Stimulated activated CD4-positive, alpha-beta T cell treated with anti-CD3 and anti-CD28 coated beads, Interleukin-1b, Interleukin-23, amount 100 ng/mL, for 1 hour (primary cell): Measurements from ENCODE around the gene CERS6.

ENCODE experiments used
- DNase-seq, 2 donors: peaks; one replicate each; pipeline ENCODE4 v3.0.0-alpha.2; 2020; ENCODE audit warnings: low read depth in 2 of 2

CERS6 gene

DNA sequence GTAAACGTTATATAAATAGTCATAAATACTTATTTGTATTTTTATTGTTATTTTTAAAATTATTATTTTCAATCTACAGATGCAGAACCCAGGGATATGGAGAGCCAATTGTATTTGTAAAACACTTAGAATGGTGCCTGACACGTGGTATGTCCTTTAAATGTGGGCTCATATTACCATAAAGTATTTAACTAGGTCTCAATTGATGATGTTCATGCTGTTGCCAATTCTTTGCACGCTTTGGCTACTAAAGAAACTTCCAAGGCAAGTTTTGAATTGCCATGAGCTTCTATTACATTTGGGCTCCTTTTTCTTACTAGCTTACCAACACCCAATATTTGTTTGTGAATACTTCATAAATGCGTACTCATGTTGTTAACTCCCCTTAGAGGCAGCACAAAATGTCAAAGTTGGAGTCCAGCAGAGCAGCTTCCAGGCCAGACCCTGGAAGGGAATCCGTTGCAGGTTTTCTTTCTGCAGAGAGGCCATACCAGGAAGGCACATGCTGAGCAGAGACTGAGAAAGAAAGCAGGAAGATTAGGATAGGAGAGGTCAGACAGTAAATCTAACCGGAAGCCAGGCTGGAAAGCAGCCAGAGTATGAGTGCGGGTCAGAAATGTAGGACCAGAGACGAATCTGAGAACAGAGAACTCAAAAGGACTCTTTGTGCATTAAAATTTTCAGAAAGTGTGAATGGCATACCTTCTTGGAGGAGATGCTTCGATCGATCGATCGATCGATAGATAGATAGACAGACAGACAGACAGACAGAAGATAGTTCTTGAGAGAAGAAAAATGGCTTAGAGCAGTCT is 342.2 kb downstream of the CERS6 start:
- DNase-seq = no peak

DNA sequence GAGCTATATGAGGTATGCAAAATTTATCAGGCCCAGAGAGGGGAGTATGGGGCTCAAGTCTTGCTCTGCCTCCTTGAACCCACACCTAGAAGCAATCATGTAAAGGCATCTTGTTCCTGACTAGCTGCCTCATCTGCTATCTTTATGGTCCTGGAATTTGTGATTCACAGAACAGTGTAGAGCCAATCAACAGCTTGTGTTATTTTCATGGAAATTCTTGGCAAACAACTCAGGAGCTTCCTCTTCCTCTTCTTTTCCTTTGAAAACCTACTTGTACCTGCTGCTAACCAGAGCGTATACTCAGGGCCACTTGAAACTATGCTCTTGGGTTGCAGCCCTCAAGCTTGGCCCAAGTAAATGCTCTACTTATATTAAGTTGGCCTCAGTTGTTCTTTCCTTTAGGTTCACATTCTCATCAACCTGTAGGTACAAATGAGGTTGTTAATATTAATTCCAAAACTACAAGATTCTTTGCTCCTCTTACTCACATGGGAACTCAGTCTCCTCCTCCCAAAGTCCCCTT is 342.9 kb downstream of the CERS6 start:
- no peak for DNase-seq

DNA sequence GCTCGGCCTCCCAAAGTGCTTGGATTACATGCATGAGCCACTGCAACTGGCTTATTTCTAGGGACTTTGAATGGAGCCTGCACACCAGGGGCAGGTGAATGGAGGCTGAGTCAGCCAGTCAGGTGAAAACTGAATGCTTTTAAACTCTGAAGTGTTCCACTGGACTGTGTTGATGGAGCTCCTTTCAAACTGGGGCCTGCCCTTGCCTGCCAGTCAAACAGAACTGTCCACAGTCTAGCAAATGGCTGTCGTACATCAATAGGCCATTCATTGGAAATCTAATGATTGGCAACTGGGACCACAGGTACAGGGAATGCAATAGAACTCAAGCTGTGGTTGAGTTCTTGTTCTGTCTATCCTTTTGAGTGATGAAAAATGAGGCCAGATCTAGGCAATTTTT is 345.4 kb downstream of the CERS6 start:
- no peak for DNase-seq

DNA sequence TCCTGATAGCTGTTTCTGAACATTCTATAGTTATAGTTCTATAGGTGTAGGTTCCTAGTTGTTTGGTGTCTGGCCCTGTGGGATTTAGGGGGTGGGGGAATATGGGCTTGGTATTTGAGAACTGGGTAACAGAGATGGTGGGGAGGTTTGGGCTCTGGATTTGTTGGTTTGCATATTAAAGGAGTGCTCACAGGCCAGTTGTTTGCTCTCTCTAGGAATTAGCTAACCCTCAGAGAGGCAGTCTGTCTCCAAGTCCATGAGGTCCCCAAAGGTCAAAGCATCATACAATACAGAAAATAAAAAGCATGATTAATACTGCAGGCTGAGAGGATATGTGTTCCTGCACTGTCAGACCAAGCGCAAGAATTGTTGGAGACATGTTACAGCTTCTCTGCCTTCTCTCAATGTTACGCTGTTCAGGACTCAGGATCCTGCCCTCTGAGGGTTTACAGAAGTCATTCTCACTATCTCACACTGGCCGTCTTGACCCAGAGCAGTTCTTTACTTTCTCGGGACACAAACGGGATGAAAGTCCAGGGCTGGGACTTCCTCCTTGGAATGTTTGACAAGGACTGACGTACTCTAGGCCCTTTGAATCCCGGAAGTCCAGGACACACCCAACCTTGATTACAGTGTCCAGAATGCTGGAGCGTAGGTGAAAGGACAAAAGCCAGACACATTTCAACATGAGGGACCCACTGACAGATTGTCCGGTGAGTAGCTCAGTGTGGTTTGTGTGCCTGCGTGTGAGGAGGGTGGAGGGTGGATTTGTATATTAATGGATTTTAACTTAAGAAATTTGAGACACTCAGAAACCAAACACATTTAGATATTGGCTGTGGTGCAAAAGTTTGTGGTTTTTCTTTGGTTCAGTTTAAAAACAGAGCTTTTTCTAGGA is 346.1 kb downstream of the CERS6 start, which contains the start of gene NOSTRIN:
TSS of gene NOSTRIN (plus strand) at position 677 of the 898 bp plus-strand sequence. CDS start at position 687, 10 bp downstream.
- no peak for DNase-seq

DNA sequence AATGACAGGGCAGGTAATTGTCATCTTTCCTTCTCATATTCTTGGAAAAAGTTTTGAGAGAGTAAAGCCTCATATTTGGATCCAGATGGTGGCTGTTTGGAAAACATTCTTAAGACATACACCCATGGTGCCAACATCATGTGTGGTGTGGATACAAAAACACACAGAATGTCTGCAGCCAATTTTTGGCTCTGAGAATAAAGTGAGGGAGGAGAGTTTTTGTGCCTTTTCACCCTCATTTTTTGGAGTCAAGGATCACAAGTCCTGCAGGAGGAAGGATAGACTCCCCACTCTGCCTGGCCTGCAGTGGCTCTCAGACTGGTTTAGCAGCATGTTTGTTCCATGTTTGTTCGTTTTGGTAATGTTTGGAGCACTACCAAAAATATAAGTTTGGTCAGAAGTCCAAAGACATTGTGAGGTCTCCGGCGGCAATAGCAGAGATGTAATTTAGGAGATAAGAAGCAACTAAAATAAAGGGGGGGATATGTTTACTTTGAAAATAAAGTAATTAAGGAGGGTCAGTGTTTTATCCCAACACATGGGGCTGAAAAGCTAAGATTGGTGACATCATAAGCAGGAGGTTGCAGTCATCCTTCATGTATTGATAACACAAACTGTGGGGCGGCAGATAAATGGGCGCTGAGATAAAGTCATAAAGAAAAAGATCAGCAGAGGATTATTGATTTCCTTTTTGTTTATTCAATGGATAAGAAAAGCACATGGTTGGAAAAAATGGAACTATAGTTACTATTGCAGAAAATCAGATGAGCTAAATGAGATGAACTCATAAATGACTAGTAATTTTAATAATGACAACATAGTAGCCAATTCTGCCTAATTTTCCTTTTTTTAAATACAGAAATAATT is 347.0 kb downstream of the CERS6 start:
- DNase-seq = no peak

DNA sequence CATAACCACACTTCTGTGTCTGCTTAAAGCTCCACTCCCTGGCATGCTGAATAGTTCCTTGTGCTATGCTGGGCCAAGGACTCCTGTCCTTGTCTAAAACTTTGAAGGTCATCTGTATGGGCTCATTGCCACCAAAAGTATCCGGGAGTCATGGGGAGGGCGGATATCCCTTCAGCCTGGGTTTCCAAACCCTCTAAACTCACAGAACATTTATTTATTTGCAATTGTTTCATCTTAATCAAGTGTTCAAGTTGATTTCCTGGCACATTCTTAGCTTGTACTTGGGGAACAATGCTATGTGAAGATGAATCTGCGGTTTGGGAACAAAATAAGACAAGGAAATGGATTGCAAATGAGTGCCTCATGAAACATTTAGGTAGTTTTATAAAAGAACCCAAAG is 348.1 kb downstream of the CERS6 start:
- no peak for DNase-seq

DNA sequence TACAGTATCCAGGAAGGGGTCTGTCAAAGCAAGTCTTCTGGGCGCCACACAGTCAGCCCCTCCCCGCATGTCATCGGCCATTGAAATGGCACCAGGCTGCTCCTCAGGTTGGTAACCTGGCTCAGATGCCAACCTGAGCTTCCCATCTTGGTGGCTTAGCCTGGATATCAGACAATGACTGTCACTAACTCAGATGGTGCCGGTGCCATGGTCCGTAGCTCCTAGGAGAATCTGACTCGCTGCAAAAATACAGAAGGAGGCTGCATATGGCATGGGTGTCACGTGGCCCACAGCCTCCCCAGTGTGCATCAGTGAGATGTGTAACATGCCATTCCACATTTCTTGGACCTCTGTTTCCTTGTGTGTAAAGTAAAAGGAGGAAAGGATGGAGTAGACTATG is 349.5 kb downstream of the CERS6 start:
- no peak for DNase-seq

DNA sequence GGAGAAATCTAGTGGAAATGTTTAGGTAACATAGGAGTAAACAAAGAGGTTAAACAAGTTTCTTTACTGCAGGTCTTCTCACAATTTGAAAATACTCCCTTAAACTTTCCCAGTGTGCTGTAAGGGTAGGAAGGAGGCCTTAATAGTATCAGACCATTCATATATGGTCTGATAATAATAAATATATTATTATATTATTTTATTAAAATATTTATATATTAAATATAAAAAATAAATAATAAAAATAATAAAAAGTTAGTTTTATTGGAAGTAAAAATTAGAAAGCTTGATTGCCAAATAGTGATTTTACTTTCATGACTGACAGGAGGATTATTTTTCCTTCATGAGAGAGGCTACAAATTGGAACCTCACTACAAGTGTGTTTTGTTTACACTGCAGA is 353.5 kb downstream of the CERS6 start:
- DNase-seq = no peak

DNA sequence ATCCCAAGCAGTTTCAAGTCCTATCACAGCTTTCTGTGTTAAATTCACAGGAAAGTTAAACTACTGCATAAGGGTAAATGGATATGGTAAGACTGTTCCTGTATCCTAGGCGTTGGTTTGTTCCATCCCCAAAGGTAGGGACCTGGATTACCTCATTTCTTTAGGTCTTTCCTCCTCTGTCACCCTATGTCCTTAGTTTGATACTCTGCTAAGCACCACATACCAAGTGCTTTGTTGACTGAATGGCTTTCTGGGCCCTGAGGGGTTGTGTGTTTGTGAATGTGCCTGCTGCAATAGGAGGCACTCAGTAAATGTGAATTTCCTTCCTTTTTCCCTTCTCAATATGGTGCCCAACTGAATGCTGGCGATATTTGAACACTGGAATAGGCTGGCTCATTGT is 354.2 kb downstream of the CERS6 start:
- no peak for DNase-seq

DNA sequence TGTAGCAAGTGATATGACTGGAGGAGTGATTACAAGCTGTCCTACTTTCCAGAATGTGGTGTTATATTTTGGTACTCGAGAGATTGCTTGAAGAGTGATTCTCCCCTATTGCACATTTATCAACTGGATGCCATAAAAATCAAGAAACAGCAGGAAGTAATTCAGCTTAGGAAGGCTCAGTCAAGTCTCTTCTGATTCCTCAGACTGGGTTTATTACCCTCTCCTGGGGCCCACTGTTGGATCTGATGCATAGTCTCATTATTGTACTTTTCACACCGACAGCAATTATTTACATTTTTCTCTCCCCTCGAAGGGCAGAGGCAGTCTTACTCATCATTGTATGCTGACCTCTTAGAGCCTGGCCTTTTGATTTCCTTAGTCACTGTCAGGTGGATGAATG is 355.6 kb downstream of the CERS6 start:
- DNase-seq = no peak

DNA sequence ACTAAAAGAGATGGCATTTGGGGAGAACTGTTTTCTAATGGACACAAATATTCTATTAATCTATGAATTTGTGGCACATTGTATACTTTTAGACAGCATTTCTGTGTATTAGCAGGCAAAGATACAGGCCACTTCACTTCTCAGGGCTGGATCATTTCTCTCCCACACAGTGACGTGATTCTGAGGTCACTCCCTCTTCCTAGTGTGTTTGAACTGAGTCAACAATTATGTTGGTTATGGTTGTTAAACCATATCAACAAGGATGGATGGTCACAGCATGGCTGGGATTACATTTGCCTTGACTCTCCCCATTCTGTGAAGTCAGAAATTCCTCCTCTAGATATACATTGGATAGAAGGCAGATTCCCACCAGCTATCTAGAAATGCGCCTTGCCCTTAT is 358.0 kb downstream of the CERS6 start:
- DNase-seq = no peak

DNA sequence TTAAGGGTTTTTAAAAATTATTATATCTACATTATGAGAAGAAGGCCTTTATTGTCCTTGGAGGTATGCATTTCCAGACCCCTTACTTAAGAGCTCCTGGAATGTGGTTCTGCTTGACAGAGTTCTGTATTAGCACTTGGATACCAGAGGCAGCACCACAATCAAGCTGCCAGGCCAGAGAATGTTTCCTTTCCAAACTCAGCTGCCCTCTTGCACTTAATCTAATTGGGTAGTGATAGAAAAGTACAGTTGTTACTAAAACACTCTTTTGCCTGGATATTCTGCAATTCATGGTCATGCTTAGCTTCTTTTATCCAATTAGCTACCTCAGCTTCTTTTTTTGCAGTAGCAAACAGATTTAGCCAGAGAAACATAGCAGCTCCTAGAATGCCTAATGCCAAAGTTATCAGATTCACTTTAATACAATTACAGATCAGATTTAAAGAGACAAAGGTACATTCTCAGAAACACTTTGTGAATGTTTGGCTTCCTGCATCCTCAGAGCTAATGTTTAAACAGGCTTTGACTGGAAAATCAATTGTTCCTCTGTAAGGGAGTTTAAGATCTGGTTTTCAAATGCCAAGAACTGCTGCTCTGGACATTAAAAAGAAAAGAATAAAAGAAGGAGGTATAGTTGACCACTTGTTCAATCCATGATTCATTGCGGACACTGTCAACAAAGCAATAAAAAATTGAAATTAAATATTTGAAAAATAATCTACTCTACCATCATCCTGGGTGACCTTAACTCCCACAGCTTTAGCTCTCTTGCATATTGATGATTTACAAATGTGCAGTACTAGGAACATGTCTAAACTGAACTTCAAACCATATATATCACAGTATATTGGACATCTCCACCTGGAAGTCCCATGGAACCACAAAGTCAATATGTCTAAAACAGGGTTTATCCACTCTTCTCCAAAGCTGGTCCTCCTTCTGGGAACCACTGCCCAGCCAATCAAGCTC is 359.2 kb downstream of the CERS6 start:
- no peak for DNase-seq

DNA sequence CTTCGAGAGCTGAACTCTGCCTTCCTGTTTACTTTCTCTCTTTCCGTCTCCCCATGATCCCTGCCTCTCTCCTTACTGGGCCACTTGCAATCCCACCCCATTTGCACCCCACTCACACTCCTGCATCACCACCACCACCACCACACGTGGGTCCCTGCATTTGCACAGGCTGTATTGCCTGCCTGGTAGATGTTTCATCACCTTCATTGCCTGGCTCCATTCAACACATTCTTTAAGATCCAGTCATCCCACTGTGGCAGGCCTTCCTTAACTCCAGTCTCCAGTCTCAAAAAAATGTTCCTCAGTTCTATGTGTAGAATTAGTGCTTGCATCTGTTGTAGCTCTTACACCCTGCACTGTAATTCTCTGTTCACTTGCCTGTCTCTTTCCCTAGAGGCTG is 360.3 kb downstream of the CERS6 start:
- no peak for DNase-seq

DNA sequence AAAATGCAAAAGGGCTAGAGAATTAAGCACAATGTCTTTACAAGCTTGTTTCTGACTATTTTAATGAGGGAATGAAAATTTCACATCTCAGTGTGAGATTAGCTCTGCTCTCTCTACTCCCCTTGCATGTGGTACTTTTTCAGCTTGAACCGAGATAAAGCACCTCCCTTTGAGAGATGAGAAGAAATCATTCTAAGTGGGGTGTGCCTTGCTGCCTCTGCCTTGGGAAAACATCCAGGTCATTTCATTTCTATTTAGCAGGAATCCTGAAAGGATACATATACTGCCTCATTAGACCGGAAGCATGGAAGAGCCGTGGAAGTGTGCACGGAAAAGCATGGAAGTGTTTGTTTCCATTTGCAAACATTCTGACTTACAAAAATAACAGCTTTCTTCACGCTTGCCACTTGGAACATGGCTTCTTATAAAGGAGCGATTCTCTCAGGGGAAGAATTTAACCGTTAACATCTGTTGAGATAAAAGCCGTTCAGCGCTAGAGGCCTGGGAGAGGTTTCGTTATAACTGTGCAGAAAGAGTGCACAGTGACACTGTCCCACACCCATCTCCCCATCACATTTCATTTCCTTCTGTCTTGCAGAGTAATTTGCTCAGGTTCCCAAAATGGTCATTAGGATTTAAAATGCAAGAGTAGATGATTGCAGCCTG is 363.1 kb downstream of the CERS6 start:
- DNase-seq = no peak

DNA sequence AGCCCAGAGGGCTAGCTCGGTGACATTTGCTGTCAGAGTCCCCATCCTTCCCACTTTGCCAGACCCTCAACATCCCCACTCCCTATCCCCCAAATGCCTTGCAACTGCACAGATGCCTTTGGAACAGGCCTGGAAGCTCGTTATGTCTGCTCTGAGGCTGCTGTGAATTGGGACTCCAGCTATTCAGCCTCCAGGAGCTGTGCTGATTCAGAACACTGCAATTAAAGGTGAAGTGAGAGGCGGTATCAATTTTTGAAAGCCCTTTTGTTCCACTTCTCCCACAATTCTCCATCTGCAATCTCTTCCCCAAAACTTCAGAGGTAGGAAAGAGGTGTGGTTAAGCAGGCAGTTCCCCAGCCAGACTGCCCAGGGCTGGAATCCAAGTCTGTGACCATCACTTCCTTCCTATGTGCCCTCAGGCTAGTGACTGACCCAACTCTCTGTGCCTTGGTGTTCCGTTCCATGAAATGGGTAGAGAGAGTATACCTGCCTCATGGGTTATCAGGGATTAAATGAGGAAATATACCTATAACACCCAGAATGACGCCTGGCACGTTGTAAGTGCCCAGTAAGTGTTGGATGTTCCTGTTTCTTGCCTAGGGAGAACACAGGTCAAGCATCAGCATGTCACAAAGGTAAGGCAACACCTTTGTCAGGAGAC is 363.9 kb downstream of the CERS6 start:
- no peak for DNase-seq

DNA sequence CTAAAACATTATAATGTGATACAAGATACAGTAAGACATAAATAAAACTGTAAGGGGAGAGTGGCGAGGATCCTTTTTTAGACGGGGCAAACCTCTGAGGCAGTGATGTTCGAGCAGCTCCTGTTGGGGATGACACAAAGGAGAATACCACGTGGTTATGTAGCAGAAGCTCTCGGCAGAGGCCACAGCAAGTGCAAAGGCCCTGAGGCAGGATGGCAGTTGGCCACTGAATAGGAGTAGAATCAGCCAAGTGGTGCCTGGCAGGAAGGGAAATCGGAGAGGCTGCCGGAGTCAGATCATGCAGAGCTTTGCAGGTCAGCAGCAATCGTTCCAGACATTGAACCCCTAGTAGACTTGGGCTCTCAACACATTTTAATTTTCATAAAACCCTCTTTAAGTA is 365.5 kb downstream of the CERS6 start:
- DNase-seq = no peak

DNA sequence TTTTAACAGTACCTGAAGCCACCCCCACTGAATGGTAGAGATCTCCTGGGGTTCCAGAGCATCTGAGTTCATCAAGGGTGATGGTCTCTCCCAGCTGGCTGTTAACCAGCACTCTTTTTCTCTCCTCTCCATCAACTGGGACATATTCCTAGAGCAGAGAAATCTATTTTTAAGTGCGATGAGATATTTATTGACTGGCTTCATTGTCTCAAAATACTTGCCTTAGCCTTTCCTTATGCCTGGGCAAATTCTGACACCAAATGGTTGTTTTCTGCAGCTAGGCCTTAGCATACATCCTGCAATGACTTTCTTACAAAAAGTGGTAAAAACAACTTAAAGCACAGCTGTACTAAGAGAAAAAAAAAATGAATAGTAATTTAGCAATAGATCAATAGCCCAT is 365.9 kb downstream of the CERS6 start:
- no peak for DNase-seq
